Skeletal muscle tissue (tissue), 5 donors: Measurements from ENCODE around the gene DLG5. TPM values are rescaled to one million over a fixed set of nuclear protein-coding genes. Genes with fewer than 3 reads are reported as not detected.

ENCODE experiments used
- H3K27ac ChIP-seq: one replicate; pipeline ENCODE4 v1.7.0; 2013; ENCODE audit warnings: mild to moderate bottlenecking, low read depth, low read length, inconsistent platforms
- H3K27me3 ChIP-seq, 3 donors: one replicate each; pipeline ENCODE4 v1.7.0; 2013; ENCODE audit warnings: low read length in 3 of 3; ENCODE audit not compliant: control insufficient read depth in 3 of 3, insufficient read depth in 3 of 3
- H3K36me3 ChIP-seq, 3 donors: one replicate each; pipeline ENCODE4 v1.7.0; 2013; ENCODE audit warnings: low read length in 3 of 3; ENCODE audit not compliant: control insufficient read depth in 3 of 3, insufficient read depth in 3 of 3
- H3K4me1 ChIP-seq, 3 donors: one replicate each; pipeline ENCODE4 v1.7.0; 2013; ENCODE audit warnings: low read length in 3 of 3, mild to moderate bottlenecking in 3 of 3; ENCODE audit not compliant: control insufficient read depth in 3 of 3, insufficient read depth in 3 of 3
- H3K4me3 ChIP-seq, 3 donors: one replicate each; pipeline ENCODE4 v1.7.0; 2013; ENCODE audit warnings: low read length in 3 of 3
- H3K9ac ChIP-seq, 3 donors: one replicate each; pipeline ENCODE4 v1.7.0; 2013; ENCODE audit warnings: low read length in 3 of 3, mild to moderate bottlenecking in 3 of 3, moderate library complexity in 2 of 3, low read depth in 1 of 3
- H3K9me3 ChIP-seq, 3 donors: one replicate each; pipeline ENCODE4 v1.7.0; 2013; ENCODE audit warnings: low read length in 3 of 3; ENCODE audit not compliant: control insufficient read depth in 3 of 3
- small RNA-seq: library from RNA; depleted of rRNA; stranded (forward); fragments of <200 nt; gene quantifications from one replicate; pipeline ENCODE3, GENCODE V24; 2014
- total RNA-seq: library from RNA; depleted of rRNA; stranded (reverse); fragments of >200 nt; gene quantifications from one replicate; pipeline ENCODE4 v1.2.3, GENCODE V29; 2014
- donor health status: Osteomylitis.

Gene DLG5
- total RNA-seq, 1 donor from 2014 or later = 14.1 TPM

- no peak overlapping the region for H3K9ac ChIP-seq
- H3K4me1 ChIP-seq = no peaks in the 10 kb centered on the region
- H3K9me3 ChIP-seq = no peaks in the 10 kb centered on the region
- no peaks in the 10 kb centered on the region for H3K27me3 ChIP-seq
- H3K4me3 ChIP-seq = no peak overlapping the region
- no peaks in the 10 kb centered on the region for H3K36me3 ChIP-seq
- H3K27ac ChIP-seq = no peak overlapping the region
Measured at GRCh38 chr10:77742172-77742571, 184.4 kb downstream of the DLG5 start.

DNA sequence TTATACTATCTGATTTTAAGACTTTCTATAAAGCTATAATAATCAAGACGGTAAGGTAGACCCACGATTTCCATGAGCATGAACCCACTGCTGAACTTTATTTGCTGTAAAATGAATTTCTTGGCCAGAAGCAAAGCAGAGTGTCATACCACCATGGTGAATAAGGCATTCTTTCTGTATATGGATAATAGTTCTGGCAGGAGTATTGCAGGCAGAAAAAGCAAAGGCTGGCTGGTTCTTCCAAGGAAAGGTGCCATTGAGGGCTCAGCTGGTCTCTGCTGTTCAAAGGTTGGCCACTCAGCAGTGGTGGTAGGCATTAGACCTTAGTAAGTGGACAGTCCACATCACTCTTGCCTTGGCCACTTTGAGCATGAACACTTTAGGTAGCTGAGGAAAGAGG is 184.8 kb downstream of the DLG5 start:
- no peaks in the 10 kb centered on the region for H3K36me3 ChIP-seq
- no peaks in the 10 kb centered on the region for H3K27me3 ChIP-seq
- H3K4me3 ChIP-seq = no peak overlapping the region
- no peaks in the 10 kb centered on the region for H3K4me1 ChIP-seq
- no peak overlapping the region for H3K9ac ChIP-seq
- H3K9me3 ChIP-seq = no peaks in the 10 kb centered on the region
- H3K27ac ChIP-seq = no peak overlapping the region

Small RNA genes lying within 50 kb of the gene (small RNA-seq; reads per million reads assigned to genes)
- gene RF00017 = not detected
- not detected for gene RN7SL284P
- gene RNU6-1266P = not detected

Other genes starting within 250 kb of the DLG5 start
- 18.8 TPM for gene POLR3A, start 102.8 kb upstream of the DLG5 start, total RNA-seq
- 2,668 TPM for gene RPS24, start 107.1 kb upstream of the DLG5 start, total RNA-seq